Measurements from ENCODE around the gene NSG1.
"Not testable (repeated sequence)": the region's sequence is repeated elsewhere in the genome, so short reads cannot be mapped to it uniquely, and the experiment has no call there.

Gene NSG1, protein sequence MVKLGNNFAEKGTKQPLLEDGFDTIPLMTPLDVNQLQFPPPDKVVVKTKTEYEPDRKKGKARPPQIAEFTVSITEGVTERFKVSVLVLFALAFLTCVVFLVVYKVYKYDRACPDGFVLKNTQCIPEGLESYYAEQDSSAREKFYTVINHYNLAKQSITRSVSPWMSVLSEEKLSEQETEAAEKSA

DNA sequence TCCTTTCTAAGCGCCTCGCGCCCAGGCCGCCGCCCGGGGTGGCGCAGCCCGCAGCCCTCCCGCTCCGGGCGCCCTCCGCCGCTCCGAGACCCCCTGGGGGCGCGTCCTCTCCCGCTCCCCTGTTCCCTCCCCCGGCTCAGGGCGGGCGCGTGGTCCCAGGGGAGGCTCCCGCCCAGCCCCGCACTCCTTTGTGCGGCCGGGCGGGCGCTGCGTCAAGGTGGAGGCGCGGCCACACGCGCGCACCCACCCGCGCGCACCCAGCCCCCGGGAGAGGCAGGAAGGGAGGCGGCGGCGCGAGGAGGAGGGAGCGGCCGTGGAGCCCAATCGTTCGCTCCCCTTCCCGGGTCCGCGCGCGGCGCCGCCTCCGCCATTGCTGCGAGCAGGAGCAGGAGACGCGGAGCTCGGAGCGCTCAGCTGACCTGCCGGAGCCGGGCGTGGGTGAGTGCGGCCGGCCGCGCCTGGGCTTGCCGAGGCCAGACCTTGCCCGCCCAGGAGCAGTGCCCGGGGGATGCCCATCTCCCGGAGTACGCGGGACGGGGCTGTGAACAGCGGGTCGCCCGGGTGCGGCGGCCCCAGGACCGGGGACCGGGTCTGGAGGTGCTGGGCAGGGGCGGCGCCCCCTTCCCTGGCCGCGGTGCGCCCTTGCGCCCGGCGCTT lies at the start of gene NSG1:
Gene NSG1 (plus strand): TSS at position 367 of the 657 bp plus-strand sequence. CDS start 528 bp downstream, outside the sequence.
- peak in 1 of 3 experiments; percentile 13 for DNase-seq (ENCODE audit: low read depth in 3 of 3)

DNA sequence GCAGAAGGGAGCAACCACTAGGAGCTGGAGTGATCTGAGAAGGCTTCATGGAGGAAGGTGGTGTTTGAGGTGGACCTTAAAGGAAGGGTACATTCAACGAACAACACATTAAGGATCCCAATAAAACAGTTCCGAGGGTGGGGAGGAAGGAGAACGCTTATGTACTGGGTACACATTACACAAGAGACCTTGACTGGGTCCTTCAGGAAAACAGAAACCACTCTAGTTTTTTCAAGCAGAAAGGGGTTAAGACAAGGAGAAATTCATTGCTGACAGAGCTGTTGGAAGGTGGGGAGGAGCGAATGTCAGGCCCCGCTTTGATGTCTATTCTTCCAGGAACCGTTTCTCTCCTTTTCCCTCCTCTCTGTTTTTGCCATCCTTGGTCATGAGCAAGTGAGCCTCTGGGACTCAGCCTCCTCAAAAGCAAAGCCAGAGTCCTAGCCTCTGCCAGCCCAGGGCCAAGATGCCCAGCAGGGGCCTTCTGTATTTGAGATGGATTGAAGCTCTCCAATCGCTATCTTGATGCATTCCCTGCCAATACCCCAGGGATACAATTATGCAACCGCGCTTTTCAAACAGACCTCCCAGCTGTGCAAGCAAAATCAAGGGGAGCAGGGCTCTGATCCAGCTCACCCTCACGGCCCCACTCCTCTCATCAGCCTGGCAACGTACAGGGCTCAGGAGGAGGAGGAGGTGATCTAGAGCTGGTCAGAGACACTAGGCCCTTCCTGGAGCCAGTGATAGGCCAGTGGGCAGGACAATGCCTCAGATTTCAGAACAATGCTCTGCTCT lies 48.5 kb upstream of the NSG1 start:
- DNase-seq (ENCODE audit: low read depth in 3 of 3): no peak

DNA sequence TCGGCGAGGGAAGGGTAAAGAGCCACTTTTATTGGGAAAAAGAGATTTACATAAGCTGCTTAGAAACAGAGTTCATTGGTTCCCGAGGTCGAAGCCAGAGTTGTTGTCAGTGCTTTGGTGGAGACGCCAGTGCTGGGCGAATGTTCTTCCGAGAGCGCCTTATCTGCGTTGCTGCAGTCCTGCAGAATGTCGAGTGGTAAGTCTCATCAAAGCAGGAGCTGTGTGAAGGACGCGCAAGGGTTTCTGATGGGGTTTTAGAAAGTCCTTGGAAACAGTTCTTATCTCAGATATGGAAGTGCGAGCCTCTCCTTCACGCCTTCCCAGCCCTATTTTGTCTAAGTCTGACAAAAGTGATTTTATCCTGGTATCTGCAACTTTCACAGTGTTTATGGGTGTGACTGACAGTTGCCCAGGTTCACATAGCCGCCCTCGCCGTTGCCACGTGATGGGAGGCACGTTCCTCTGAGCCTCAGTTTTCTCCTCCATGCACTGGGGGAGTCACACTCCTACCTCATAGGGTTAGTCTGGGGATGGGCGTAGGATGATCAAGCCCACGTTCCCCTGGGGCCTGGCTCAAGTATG lies 47.3 kb upstream of the NSG1 start:
- no peak for DNase-seq (ENCODE audit: low read depth in 3 of 3)

DNA sequence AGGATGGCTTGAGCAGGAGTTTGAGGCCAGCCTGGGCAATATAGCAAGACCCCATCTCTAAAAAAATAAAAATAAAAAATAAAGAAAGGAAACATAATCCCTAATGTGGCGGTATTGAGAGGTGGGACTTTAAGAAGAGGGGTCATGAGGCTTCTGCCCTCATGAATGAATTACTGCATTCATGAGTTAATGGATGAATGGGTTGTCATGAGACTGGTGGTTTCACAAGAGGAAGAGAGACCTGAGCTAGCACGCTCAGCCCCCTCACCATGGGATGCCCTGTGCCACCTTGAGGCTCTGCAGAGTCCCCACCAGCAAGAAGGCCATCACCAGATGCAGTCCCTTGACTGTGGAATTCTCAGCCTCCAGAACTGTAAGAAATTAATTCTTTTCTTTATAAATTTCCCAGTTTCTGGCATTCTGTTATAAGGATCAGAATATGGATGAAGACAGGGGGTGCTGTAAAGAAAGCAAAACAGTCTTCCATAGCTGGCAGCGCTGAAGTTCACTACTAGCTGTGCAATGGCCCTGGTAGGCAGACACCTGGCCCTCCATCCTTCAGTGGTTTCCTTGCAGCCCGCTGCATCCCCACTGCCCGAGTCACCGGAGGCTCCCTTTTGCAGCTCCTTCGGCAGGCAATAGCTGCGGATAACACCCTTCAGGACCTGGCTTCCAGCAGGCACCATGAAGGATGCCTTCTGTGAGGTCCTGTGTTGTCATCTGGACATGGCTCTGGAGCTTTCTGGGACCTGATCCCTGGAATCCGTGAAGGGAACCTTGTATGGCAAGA lies 44.8 kb upstream of the NSG1 start:
- DNase-seq (ENCODE audit: low read depth in 3 of 3): no peak

DNA sequence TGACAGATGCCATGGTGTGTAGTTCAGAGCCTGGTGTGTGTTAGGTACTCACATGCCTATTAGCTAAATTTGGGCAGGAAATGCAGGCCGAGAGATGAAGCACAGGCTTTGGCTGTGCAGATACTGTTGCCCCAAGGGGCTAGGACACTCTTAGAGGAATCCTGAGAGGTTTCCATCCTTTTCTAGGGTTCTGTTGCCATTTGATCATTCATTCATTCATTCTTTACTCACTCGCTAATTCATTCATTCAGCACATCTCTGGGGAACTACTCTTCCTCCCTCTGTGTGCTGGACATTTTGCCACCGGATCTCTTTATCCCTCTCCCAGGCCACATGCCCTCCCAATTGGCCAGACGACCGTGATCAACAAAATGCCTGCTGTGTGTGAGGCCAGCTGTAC lies 43.9 kb upstream of the NSG1 start:
- DNase-seq (ENCODE audit: low read depth in 3 of 3): no peak

DNA sequence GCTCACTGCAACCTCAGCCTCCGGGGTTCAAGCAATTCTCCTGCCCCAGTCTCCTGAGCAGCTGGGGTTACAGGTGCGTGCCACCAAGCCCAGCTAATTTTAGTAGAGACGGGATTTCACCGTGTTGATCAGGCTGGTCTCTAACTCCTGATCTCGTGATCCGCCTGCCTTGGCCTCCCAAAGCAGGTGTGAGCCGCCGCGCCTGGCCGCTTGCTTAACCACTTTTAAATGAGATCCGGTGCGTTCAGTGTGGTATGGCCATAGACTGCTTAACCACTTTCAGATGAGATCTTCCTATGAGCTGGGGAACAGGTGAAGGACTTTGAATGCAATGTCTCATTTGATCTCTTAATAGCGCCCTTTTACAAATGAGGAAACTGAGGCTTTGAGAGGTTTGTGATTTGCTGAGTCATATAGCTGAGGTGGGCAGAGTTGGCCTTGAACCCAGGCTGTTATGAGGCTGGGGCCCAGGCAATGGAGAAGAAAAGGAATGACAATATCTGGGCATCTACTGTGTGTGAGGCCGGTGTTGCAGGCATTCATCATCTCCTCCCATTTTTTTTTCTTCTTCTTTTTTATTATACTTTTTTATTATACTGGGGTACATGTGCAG lies 41.9 kb upstream of the NSG1 start:
- DNase-seq (ENCODE audit: low read depth in 3 of 3): no peak

DNA sequence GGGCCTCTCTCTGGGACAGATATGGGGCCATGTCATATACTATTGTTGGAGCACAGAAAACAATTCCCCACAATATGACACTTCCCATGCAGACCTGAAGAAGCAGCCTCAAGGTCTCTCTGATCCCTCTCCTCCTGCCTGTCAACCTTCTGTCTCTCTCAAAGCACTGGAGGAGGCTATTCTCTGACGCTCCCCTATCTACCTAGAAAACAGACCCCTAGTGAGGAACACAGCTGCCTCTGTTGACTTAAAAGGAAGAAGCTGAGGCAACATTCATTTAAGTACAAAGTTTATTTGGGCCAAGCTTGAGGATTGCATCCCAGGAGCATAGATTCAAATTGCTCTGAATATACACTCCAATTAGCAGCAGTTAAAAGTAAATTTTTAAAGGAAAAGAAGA lies 39.3 kb upstream of the NSG1 start:
- DNase-seq (ENCODE audit: low read depth in 3 of 3): no peak

DNA sequence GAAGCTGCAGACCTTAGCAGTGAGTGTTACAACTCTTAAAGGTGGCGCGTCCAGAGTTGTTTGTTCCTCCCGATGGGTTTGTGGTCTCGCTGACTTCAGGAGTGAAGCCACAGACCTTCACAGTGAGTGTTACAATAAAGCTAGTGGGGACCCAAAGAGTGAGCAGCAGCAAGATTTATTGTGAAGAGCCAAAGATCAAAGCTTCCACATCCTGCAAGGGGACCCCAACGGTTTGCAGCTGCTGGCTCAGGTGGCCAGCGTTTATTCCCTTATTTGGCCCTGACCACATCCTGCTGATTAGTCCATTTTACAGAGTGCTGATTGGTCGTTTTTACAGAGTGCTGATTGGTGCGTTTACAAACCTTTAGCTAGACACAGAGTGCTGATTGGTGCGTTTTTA lies 38.3 kb upstream of the NSG1 start:
- DNase-seq (ENCODE audit: low read depth in 3 of 3): not testable (repeated sequence)

DNA sequence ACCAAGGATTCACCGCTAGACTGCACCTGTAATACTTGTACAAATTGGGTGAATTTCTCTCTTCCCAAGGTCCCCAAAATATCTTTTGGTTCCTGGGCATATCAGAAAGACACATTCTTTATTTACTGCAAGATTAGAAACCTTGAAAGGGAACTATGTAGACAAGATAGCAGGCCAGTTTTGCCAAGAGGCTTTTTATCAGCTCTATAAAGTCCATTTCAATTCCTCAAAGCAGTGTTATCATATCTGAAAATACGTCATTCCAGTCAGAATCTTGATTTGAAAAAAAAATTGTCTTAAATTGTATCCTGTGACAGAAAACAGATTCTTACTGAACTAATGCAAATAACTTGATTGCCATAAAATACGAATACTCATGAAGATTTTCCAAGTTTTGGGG lies 37.0 kb upstream of the NSG1 start:
- no peak for DNase-seq (ENCODE audit: low read depth in 3 of 3)

DNA sequence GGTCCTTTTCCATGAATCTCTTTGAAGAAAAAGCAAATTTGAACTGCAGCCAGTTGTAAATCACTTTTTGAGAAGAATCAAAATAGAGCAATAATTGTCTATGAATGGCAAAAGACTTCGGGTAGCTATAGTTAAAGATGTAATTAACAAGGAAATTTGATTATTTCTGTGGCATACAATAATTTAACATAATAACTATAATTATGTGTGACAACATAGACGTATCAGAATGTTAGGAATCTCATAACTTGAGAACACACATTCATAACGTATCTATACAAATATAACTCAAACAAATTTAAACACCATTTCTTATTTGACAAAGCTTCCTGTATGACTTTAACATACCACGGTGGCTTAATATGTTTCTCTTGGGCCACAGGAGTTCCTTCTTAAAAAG lies 36.0 kb upstream of the NSG1 start:
- no peak for DNase-seq (ENCODE audit: low read depth in 3 of 3)

DNA sequence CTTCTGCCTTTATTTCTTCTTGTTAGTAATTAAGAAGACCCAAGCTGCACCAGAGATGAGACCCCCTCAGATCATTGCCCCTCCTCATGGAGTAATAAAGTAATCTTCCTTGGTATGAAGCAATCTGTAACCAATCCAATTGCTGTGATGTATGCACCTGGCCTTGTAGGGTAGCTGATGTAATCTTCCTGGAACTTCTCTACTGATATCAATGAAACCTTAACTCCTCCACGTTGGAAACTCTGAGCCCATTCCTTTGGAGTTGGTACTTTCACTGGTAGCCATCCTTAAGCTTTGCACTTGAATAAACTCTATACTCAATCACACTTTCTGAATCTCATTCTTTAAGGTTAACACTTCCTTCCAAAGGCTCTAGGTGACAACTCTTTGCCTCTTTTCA lies 31.6 kb upstream of the NSG1 start:
- no peak for DNase-seq (ENCODE audit: low read depth in 3 of 3)

DNA sequence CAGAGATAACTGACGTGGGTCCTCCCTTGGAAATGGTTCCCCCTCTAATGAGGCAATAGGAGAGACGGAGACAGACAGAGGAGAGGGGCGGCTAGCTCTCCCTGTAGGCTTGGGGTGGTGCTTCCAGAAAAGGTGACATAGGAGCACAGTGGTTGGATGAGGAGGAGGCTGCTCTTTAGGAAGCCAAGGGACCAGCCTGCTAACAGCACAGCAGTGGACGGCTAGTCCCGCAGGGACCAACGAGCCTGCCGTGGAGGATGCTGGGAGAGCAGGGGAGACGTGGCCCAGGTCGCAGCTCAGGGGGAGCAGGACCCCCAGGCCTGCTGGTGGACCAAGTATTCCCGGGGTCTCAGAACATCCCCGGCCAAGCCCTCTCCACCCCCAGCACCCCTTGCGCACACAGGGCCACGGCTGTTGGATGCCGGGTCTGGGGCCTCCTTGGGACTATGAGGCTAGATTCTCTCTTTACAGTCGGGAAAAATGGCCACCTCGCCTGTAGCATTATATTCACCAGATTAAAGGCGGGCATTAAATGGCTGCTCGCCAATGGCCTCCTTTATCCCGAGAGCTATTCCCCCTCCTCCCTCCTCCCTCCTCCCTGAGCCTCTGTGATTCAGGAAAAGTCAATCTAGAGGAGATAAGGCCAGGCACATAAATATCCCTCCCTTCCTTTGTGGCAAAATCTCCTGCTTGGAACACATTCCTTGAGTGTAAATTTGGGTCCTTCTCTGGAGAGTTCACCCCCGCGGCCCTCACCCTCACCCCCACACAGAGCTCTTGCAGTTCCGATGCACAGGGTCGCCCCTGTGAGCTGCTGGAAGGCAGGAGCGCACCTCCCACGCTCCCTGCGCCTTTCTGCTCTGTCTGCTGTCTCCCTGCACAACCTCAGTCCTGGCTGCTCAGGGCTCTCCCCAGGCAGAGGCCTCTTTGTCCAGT lies 30.5 kb upstream of the NSG1 start:
- DNase-seq (ENCODE audit: low read depth in 3 of 3): no peak

DNA sequence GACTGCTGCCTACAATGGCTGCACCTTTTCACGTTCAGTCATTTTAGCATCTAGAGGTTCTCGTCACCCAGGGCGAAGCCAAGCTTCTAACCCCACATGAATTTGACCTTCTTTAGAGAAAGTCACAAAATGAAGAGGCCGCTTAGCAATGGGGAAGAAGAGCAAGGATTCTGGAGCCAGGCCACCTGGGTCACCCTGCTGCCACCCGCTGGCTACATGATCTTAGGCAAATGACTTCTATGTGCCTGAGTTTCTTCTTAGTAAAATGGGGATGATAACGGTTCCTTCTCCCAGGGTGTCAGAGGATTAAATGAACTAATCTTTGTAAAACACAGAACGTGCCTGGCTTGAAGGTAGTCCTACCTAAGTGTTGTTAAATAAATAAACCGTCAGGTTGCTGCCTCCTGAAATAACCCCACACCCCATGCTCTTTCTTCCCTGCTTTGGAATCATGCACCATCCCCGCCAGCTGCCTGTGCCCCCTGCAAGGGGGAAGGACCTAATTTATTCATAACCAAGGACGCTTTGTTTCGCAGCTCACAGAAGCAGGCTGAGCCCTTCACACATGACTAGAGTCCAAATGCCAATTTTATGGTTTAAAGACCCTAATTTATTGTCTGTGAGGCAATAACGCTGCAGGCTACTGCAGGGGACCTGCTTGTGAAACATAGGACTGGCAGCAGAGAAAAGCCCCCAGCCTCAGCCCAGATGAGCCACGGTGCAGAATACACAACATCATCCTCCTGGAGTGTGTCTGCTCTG lies 28.6 kb upstream of the NSG1 start:
- DNase-seq (ENCODE audit: low read depth in 3 of 3): no peak

DNA sequence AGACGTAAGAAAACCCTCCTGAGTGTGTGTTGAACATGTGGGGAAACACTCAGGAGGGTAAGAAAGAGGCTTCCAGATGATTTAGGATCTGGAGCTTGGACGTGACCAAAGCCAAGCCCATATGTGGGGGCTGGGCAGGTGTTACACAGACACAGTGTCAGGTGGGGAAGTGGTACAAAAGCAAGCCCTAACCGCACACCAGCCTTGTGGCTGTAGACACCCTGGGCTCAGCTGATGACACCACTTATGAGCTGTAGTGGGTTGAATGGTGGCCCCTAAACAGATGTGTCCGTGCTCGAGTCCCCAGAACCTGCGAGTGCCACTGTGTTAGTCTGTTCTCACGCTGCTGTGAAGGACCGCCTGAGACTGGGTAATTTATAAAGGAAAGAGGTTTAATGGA lies 25.0 kb upstream of the NSG1 start:
- DNase-seq (ENCODE audit: low read depth in 3 of 3): no peak

DNA sequence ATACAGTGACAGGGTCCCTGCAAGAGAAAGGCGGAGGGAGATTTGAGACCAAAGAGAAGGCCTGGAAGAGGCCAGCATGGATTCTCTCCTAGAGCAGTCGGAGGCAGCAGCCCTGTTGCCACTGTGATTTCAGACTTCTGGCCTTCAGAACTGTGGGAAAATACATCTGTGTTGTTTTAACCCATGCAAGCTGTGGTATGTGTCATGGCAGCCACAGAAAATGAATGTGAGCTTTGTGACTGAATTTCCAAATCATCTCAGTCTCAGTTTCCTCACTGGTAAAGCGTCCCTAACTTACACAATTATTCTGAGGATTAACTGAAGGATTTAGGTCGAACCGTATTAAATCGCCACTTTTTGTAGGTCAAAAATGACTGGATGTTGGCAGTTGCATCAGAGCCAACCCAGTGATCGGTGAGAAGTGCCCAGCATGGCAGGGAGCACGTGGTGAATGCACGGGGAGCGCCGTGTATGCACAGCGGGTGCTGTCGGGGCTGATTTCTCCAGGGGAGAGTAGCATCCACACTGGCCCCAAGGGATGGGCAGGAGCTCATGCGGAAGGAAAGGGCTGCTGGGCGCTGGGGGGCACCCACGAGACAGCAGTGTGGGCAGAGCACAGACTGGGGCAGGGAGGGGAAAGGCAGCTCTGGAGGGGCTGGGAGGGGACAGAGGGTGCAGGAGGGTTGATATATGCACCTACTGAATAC lies 23.8 kb upstream of the NSG1 start:
- DNase-seq (ENCODE audit: low read depth in 3 of 3): no peak

DNA sequence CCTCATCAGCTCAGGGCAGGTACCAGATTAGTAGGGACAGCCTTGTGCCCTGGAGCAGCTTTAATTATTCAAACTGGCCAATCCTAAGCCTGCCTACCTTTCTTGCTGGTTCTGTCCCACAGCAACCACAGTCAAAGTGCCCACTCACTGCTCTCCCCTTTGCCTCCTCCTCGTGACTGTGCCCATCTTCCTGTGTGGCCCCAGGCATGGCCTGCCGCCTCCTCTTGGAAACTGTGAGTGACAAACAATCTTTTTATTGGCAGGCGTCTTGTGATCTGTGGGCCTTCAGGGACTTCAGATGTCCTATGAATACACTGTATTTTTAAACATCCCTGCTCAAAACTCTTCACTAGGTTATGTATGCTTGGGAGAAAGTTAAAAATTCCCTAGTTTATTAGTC lies 22.8 kb upstream of the NSG1 start:
- DNase-seq (ENCODE audit: low read depth in 3 of 3): no peak

DNA sequence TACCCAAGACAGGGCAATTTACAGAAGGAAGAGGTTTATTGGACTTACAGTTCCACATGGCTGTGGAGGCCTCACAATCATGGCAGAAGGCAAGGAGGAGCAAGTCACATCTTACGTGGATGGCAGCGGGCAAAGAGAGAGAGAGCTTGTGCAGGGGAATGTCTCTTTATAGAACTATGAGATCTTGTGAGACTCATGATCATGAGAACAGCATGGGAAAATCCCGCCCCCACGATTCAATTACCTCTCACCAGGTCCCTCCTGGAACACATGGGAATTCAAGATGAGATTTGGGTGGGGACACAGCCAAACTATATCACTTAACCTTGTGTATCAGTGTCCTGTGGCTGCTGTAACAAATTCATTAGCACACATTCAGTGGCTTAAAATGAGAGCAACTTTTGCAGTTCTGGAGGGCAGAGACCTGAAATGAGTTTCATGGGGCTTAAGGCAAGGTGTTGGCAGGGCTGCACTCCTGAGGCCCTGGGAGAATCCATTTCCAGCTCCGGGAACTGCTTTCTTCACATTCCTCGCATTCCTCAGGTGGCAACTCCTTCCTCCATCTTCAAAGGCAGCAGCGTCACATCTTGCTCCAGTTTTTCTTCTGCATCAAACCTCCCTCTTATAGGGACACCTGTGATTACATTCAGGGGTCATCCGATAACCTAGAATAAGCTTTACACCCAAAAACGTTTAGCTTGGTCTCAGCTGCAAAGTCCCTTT lies 22.3 kb upstream of the NSG1 start:
- DNase-seq (ENCODE audit: low read depth in 3 of 3): no peak
